Heart left ventricle (tissue), 13 donors: Measurements from ENCODE around the gene CCL26.

Experiments used
- CTCF ChIP-seq, 12 donors: fragments of 200-600 bp; sonication (generic) in 4 of 12; IDR thresholded peaks; one replicate each; pipeline versions ENCODE4 v1.5.0 to v1.8.0; 2018 to 2022; ENCODE audit warnings: antibody characterized with exemption in 12 of 12, mild to moderate bottlenecking in 5 of 12
- POLR2A ChIP-seq, 2 donors: fragments of 450-650 bp; IDR thresholded peaks; one replicate each; pipeline ENCODE4 v1.6.1; 2017; ENCODE audit warnings: antibody characterized with exemption in 2 of 2, mild to moderate bottlenecking in 2 of 2, moderate library complexity in 2 of 2
- donor health status: ischemic (EF 13 %, LVEDD 7.1; RV severe dilation, severe dysfunction).
- donor health status: DM: no; HTN: yes; CAD: no.
- donor health status: DM: no; HTN: no; CAD: no.
- donor health status: ischemic (EF 25% LVEDD 6.9; RV normal size, moderate dysfunction).
- donor health status: ischemic (EF 25% LVEDD 5.7; RV mildly dilated, moderate dysfunction).
- donor health status: ischemic (EF 35%, LVEDD 5.7; RV mildly dilated, moderate dysfunction).
- donor health status: nonischemic (EF 11% LVEDD 7.7; RV severe dilation, severe dysfunction).
- donor health status: DM: yes; HTN: yes; CAD: no.
- donor health status: PGD.
- donor health status: ischemic (EF 29% LVEDD 5.4; RV normal size, mild dysfunction).
- donor health status: nonischemic (EF 23%, LVEDD 6.1; RV moderate dilation, normal function).

- TF ChIP-seq POLR2A (IDR thresholded peaks at IDR 0.05): no peak
- TF ChIP-seq CTCF (IDR thresholded peaks at IDR 0.05): no peak
Observed at GRCh38 chr7:75804705-75805104, 32.7 kb upstream of the CCL26 start.
